ENCODE measurements around the gene GPR42. TPM values are rescaled to one million over a fixed set of nuclear protein-coding genes. Genes with fewer than 3 reads are reported as not detected.

The GPR42 gene
- total RNA-seq, 1 experiment from 2014 or later, result not detected

DNA sequence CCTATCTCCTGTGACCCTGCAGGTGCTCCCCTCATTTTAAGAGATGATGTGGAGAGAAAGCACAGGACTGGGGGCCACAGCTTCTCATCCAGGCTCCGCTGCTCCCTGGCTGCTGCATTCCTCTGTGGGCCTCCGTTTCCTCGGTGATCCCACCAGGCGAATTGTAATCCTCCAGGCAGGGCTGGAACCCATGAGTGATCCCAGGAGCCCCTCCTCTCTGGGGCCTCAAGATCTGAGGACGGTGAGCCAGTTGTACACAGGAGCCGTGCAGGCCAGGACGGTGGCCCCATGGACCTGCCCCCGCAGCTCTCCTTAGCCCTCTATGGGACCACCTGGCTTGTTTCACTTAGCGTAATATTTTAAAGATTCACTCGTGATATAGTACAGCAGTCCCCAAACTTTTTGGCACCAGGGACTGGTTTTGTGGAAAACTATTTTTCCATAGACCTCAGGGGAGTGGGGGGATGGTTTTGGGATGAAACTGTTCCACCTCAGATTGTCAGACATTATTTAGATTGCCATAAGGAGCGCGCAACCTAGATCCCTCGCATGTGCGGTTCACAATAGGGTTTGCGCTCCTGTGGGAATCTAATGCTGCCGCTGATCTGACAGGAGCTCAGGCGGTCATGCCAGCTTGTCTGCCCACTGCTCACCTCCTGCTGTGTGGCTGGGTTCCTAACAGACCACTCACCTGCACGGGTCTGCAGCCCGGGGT is 7.0 kb upstream of the GPR42 start:
- Histone ChIP-seq H3K4me3 (ENCODE audit: low read depth, low read length, poor library complexity, severe bottlenecking) (no peak overlapping the region), H3K9me3 (ENCODE audit: low read depth, low read length, poor library complexity, severe bottlenecking) (no peaks in the 10 kb centered on the region), H3K4me1 (ENCODE audit: insufficient read depth, low read length, poor library complexity, severe bottlenecking) (no peaks in the 10 kb centered on the region), H3K27ac (ENCODE audit: low read depth, low read length, poor library complexity, severe bottlenecking) (no peak overlapping the region), H3K27me3 (replicated peaks; ENCODE audit: insufficient read depth, low read depth, low read length, poor library complexity) (peaks cover 10% of the 10 kb centered on the region), H3K36me3 (ENCODE audit: insufficient read depth, low read length, poor library complexity, severe bottlenecking) (no peaks in the 10 kb centered on the region)
- DNase-seq (ENCODE audit: low spot score), result no peak
- BruUV-seq (replicated peaks), result no TSS peak
- TF ChIP-seq EZH2 (IDR thresholded peaks at IDR 0.05; ENCODE audit: borderline replicate concordance, low read depth, low read length, poor library complexity, severe bottlenecking) (no peak), CTCF (conservative IDR thresholded peaks at IDR 0.05; ENCODE audit: low read depth, low read length) (no peak)
- intact Hi-C loops (cut with micrococcal nuclease; ENCODE audit: unreplicated experiment), result no loop called here
- ChIA-PET POLR2A (ENCODE audit: low non-redundant PET) (no interaction called here), CTCF (no interaction called here)

DNA sequence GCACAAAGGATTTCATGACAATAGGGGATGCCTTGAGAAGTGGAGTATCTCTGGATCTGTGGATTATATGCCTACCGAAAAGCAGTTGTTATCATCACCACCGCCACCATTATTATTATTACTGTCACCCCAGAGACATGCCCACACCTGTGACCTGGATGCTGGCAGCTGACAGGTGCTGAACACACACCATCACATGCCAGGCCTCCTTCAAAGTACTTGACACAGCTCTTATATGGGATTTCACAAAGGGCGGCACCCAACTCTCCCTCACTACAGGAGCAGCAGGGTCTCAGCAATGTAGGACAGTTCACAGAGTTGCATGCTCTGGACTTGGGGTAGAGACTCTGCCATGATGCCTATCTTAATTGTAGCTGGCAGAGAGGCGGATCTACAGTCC is 5.6 kb upstream of the GPR42 start:
- no peak for TF ChIP-seq CTCF (conservative IDR thresholded peaks at IDR 0.05; ENCODE audit: low read depth, low read length)
- no peak for TF ChIP-seq EZH2 (IDR thresholded peaks at IDR 0.05; ENCODE audit: borderline replicate concordance, low read depth, low read length, poor library complexity, severe bottlenecking)
- intact Hi-C loops (cut with micrococcal nuclease; ENCODE audit: unreplicated experiment), result no loop called here
- Histone ChIP-seq H3K9me3 (ENCODE audit: low read depth, low read length, poor library complexity, severe bottlenecking) (no peaks in the 10 kb centered on the region), H3K27me3 (replicated peaks; ENCODE audit: insufficient read depth, low read depth, low read length, poor library complexity) (peaks cover 10% of the 10 kb centered on the region), H3K27ac (ENCODE audit: low read depth, low read length, poor library complexity, severe bottlenecking) (no peak overlapping the region), H3K36me3 (ENCODE audit: insufficient read depth, low read length, poor library complexity, severe bottlenecking) (no peaks in the 10 kb centered on the region), H3K4me1 (ENCODE audit: insufficient read depth, low read length, poor library complexity, severe bottlenecking) (no peaks in the 10 kb centered on the region), H3K4me3 (ENCODE audit: low read depth, low read length, poor library complexity, severe bottlenecking) (no peak overlapping the region)
- POLR2A ChIA-PET (ENCODE audit: low non-redundant PET), result no interaction called here
- CTCF ChIA-PET, result no interaction called here
- no peak for DNase-seq (ENCODE audit: low spot score)
- no TSS peak for BruUV-seq (replicated peaks)

GRCh38 chr19:35368378-35368777 is 2.5 kb upstream of the GPR42 start:
- BruUV-seq (replicated peaks), result no TSS peak
- TF ChIP-seq EZH2 (IDR thresholded peaks at IDR 0.05; ENCODE audit: borderline replicate concordance, low read depth, low read length, poor library complexity, severe bottlenecking) (no peak), CTCF (conservative IDR thresholded peaks at IDR 0.05; ENCODE audit: low read depth, low read length) (no peak)
- CTCF ChIA-PET, result no interaction called here

More at GRCh38 chr19:35368378-35368777, 2.5 kb upstream of the GPR42 start:
- H3K36me3 ChIP-seq (ENCODE audit: insufficient read depth, low read length, poor library complexity, severe bottlenecking), result no peaks in the 10 kb centered on the region
- no peak for DNase-seq (ENCODE audit: low spot score)
- no peak overlapping the region for H3K27ac ChIP-seq (ENCODE audit: low read depth, low read length, poor library complexity, severe bottlenecking)
- peaks cover 10% of the 10 kb centered on the region for H3K27me3 ChIP-seq (replicated peaks; ENCODE audit: insufficient read depth, low read depth, low read length, poor library complexity)
- no peaks in the 10 kb centered on the region for H3K4me1 ChIP-seq (ENCODE audit: insufficient read depth, low read length, poor library complexity, severe bottlenecking)
- intact Hi-C loops (cut with micrococcal nuclease; ENCODE audit: unreplicated experiment), result no loop called here
- no peaks in the 10 kb centered on the region for H3K9me3 ChIP-seq (ENCODE audit: low read depth, low read length, poor library complexity, severe bottlenecking)
- POLR2A ChIA-PET (ENCODE audit: low non-redundant PET), result no interaction called here
- no peak overlapping the region for H3K4me3 ChIP-seq (ENCODE audit: low read depth, low read length, poor library complexity, severe bottlenecking)
